GM12878 (cell line): ENCODE results near the gene AOAH. TPM values are rescaled to one million over a fixed set of nuclear protein-coding genes. Genes with fewer than 3 reads are reported as not detected.

Experiments used
- ATAC-seq: fragments of 200-7000 bp; cut with Tn5 transposase; 3 replicates; pipeline ENCODE4 v1.9.1; 2020; ENCODE audit warnings: mild to moderate bottlenecking, moderate library complexity
- BruUV-seq: library from RNA; stranded (reverse); fragments of 400-500 nt; replicated peaks from 2 replicates; lab custom pipeline; 2021; lab: Mats Ljungman, UMichigan
- CTCF ChIA-PET: fragments of 300-600 bp; sonication (Branson Sonifier 250); formaldehyde crosslinking; extraction: SDS; loops from one replicate; lab custom pipeline; 2021; ENCODE audit warnings: inconsistent platforms; lab: Yijun Ruan, JAX
- POLR2A ChIA-PET: fragments of 350-600 bp; formaldehyde crosslinking; extraction: SDS; loops from one replicate; lab custom pipeline; 2021; ENCODE audit warnings: inconsistent platforms; lab: Charles Lee
- RAD21 ChIA-PET: fragments of 300-600 bp; sonication (Branson Sonifier 250); formaldehyde crosslinking; loops from one replicate; lab custom pipeline; 2023; ENCODE audit warnings: antibody characterized with exemption; ENCODE audit not compliant: unreplicated experiment; lab: Charles Lee
- SMC1A ChIA-PET: fragments of 300-600 bp; sonication (Branson Sonifier 250); formaldehyde crosslinking; loops from one replicate; lab custom pipeline; 2023; ENCODE audit not compliant: unreplicated experiment, uncharacterized antibody; lab: Charles Lee
- DNase-seq: peaks from one replicate; pipeline ENCODE4 v3.0.0-alpha.2; 2011; ENCODE audit warnings: low read depth, low spot score
- FAIRE-seq: peaks from 3 replicates; lab custom pipeline; 2011; peaks lifted over from hg19 to GRCh38; lab: Jason Lieb, UNC
- H2AFZ ChIP-seq: 2 replicates; pipeline ENCODE4 v1.6.0; 2011; ENCODE audit warnings: low read depth, low read length, control low read depth; ENCODE audit not compliant: control insufficient read depth
- H3K27ac ChIP-seq: 2 replicates; pipeline ENCODE4 v1.5.1; 2011; ENCODE audit warnings: control low read depth; ENCODE audit not compliant: control insufficient read depth, insufficient read depth
- H3K27me3 ChIP-seq, 2 experiments: replicated peaks in 1 of 2; 2 replicates each; pipeline versions ENCODE4 v1.6.0 to v1.6.1; 2011; ENCODE audit warnings: low read length in 1 of 2; ENCODE audit not compliant: control insufficient read depth in 2 of 2, insufficient read depth in 2 of 2
- H3K36me3 ChIP-seq, 2 experiments: 2 replicates each; pipeline ENCODE4 v1.5.1; 2011; ENCODE audit warnings: low read length in 1 of 2; ENCODE audit not compliant: control insufficient read depth in 2 of 2, insufficient read depth in 2 of 2
- H3K4me1 ChIP-seq: 2 replicates; pipeline ENCODE4 v1.6.1; 2011; ENCODE audit warnings: mild to moderate bottlenecking, low read length, moderate library complexity, mixed read lengths; ENCODE audit not compliant: control insufficient read depth, insufficient read depth
- H3K4me2 ChIP-seq: 2 replicates; pipeline ENCODE4 v1.6.0; 2011; ENCODE audit warnings: control low read depth; ENCODE audit not compliant: control insufficient read depth, insufficient read depth
- H3K4me3 ChIP-seq: fragments of 200-600 bp; sonication (generic); 2 replicates; pipeline ENCODE4 v1.5.1; 2016
- H3K79me2 ChIP-seq: 2 replicates; pipeline ENCODE4 v1.6.0; 2011; ENCODE audit warnings: low read length; ENCODE audit not compliant: control insufficient read depth, insufficient read depth
- H3K9ac ChIP-seq: 2 replicates; pipeline ENCODE4 v1.8.0; 2011; ENCODE audit warnings: low read length, control low read depth, mixed read lengths; ENCODE audit not compliant: control insufficient read depth, insufficient read depth
- H3K9me3 ChIP-seq: replicated peaks from 3 replicates; pipeline ENCODE4 v1.5.1; 2011; ENCODE audit warnings: mild to moderate bottlenecking, low read length; ENCODE audit not compliant: control insufficient read depth, insufficient read depth
- H4K20me1 ChIP-seq: 2 replicates; pipeline ENCODE4 v1.6.0; 2011; ENCODE audit not compliant: control insufficient read depth, insufficient read depth
- MYB ChIP-seq: fragments of 150-350 bp; IDR thresholded peaks from 2 replicates; pipeline ENCODE4 v1.6.1; 2014; ENCODE audit warnings: mild to moderate bottlenecking, low read depth, low read length, borderline replicate concordance
- NFYA ChIP-seq: IDR thresholded peaks from 2 replicates; pipeline ENCODE4 v1.6.1; 2011; ENCODE audit warnings: low read depth, mild to moderate bottlenecking, low read length, improper control_type of control experiment, borderline replicate concordance
- STAT3 ChIP-seq: IDR thresholded peaks from 2 replicates; pipeline ENCODE4 v1.6.1; 2011; ENCODE audit warnings: low read depth, low read length, improper control_type of control experiment
- TBL1XR1 ChIP-seq: IDR thresholded peaks from 2 replicates; pipeline ENCODE4 v1.6.1; 2012; ENCODE audit warnings: low read depth, low read length, improper control_type of control experiment
- TCF12 ChIP-seq: IDR thresholded peaks from 2 replicates; pipeline ENCODE4 v1.6.1; 2011; ENCODE audit warnings: low read depth, mild to moderate bottlenecking, low read length
- WGBS: methylation state at CpG from one replicate; pipeline ENCODE4 v1.1.6; 2016; ENCODE audit warnings: low lambda C conversion rate; ENCODE audit not compliant: insufficient replicate concordance, insufficient coverage; ENCODE audit errors: missing lambda C conversion rate; 5-methylcytosine and 5-hydroxymethylcytosine counted together
- in situ Hi-C: fragments of 300-500 bp; cut with MboI; formaldehyde crosslinking; loops from 9 replicates; pipeline ENCODE4 v1.14.3; 2018; ENCODE audit warnings: mixed read lengths
- intact Hi-C: fragments of 100-400 bp; cut with micrococcal nuclease; formaldehyde crosslinking; loops from one replicate; pipeline ENCODE4 v1.14.2; 2022; ENCODE audit not compliant: unreplicated experiment
- polyA plus RNA-seq, 11 experiments: library from polyadenylated mRNA; depleted of rRNA in 4 of 11; unstranded in 6 of 11; stranded (reverse) in 5 of 11; fragments of >200 nt; fragmentation: Nextera tagmentation in 4 of 11; fragmentation: Illumina TruSeq in 1 of 11; extraction: Ambion mirVana in 4 of 11; extraction: Trizol in 1 of 11; gene quantifications; 1 replicate in 1 of 11; 2 replicates in 10 of 11; pipeline versions ENCODE4 v1.2.1 to v1.2.3, GENCODE V29; 2011 to 2016; ENCODE audit warnings: inconsistent platforms in 2 of 11, missing spikeins in 2 of 11, low read depth in 1 of 11
- total RNA-seq, 4 experiments: library from RNA; depleted of rRNA in 3 of 4; stranded (reverse); fragments of >200 nt in 3 of 4; fragmentation: Illumina TruSeq in 1 of 4; extraction: Trizol in 1 of 4; gene quantifications; 2 replicates each; pipeline versions ENCODE4 v1.2.1 to v1.2.3, GENCODE V29; 2013 to 2021
- TF ChIP-seq, protein P1 (sequence below): fragments of 450-650 bp; conservative IDR thresholded peaks from 2 replicates; pipeline ENCODE4 v1.6.1; 2017; ENCODE audit warnings: mild to moderate bottlenecking, moderate library complexity
- TF ChIP-seq, protein P2 (sequence below): IDR thresholded peaks from 2 replicates; pipeline ENCODE4 v1.6.1; 2012; ENCODE audit warnings: low read length, inconsistent platforms

AOAH gene
- total and polyA plus RNA-seq, 10 of the 15 experiments (the other 5 are each of a cell fraction or from before 2014, with no cell fraction given), result 0.32 to 2.8 (median 1.4) TPM

DNA sequence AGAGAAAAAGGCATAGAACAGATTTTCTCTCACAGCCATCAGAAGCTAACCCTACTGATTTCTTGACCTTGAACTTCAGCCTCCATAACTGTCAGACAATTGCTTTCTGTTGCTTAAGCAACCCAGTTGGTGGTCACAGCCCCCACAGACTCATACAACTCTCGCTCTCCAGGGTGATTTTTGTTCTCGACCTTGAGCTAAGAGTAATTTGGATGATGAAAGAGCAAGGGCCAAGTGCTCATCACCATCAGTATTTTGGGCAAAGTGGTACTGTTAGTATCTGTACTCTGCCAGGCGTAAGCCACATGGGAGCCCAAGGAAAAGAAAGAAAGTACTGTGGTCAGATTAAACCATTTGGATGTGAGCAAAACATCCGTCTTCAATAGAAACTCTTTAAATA lies 81.9 kb downstream of the AOAH start:
- TF ChIP-seq TCF12 (no peak), TBL1XR1 (no peak), NFYA (no peak), MYB (no peak), STAT3 (no peak)
- TF ChIP-seq, protein P1, sequence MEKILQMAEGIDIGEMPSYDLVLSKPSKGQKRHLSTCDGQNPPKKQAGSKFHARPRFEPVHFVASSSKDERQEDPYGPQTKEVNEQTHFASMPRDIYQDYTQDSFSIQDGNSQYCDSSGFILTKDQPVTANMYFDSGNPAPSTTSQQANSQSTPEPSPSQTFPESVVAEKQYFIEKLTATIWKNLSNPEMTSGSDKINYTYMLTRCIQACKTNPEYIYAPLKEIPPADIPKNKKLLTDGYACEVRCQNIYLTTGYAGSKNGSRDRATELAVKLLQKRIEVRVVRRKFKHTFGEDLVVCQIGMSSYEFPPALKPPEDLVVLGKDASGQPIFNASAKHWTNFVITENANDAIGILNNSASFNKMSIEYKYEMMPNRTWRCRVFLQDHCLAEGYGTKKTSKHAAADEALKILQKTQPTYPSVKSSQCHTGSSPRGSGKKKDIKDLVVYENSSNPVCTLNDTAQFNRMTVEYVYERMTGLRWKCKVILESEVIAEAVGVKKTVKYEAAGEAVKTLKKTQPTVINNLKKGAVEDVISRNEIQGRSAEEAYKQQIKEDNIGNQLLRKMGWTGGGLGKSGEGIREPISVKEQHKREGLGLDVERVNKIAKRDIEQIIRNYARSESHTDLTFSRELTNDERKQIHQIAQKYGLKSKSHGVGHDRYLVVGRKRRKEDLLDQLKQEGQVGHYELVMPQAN, result no peak
- TF ChIP-seq, protein P2, sequence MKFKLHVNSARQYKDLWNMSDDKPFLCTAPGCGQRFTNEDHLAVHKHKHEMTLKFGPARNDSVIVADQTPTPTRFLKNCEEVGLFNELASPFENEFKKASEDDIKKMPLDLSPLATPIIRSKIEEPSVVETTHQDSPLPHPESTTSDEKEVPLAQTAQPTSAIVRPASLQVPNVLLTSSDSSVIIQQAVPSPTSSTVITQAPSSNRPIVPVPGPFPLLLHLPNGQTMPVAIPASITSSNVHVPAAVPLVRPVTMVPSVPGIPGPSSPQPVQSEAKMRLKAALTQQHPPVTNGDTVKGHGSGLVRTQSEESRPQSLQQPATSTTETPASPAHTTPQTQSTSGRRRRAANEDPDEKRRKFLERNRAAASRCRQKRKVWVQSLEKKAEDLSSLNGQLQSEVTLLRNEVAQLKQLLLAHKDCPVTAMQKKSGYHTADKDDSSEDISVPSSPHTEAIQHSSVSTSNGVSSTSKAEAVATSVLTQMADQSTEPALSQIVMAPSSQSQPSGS, result no peak
- no peaks in the 10 kb centered on the region for H4K20me1 ChIP-seq
- ChIA-PET RAD21 (no interaction called here), SMC1A (no interaction called here), POLR2A (no interaction called here), CTCF (no interaction called here)
- H3K36me3 ChIP-seq, result no peaks in the 10 kb centered on the region
- WGBS, result 35% methylated on average over 4 of the region's 4 CpGs
- ATAC-seq (no peak), DNase-seq (no peak), FAIRE-seq (no peak)
- in situ Hi-C loops (no loop called here), intact Hi-C loops (no loop called here)
- no TSS peak for BruUV-seq
- no peak overlapping the region for H3K9ac ChIP-seq
- no peaks in the 10 kb centered on the region; a peak in 1 of 4 replicates for H3K27me3 ChIP-seq
- no peaks in the 10 kb centered on the region for H3K79me2 ChIP-seq
- H3K9me3 ChIP-seq, result no peaks in the 10 kb centered on the region; the same call in 2 of the 3 replicates
- no peak overlapping the region for H2AFZ ChIP-seq
- H3K4me1 ChIP-seq, result no peaks in the 10 kb centered on the region
- no peak overlapping the region for H3K4me2 ChIP-seq
- no peak overlapping the region for H3K27ac ChIP-seq
- no peak overlapping the region for H3K4me3 ChIP-seq
